ENCODE data around the gene WASF2. TPM values are rescaled to one million over a fixed set of nuclear protein-coding genes. Genes with fewer than 3 reads are reported as not detected.

The WASF2 gene
- total RNA-seq, 1 experiment from 2014 or later, result 20.7 TPM

GRCh38 chr1:27358038-27358927 lies 131.7 kb downstream of the WASF2 start:
- no peaks in the 10 kb centered on the region for H3K27me3 ChIP-seq (ENCODE audit: low read length)
- ChIA-PET CTCF (interaction anchor here (0.6 to 1.5 kb wide), 2 partner anchors 8 to 315 kb away, joined by 4 to 5 read pairs; partner anchors contain the start of gene MAP3K6), POLR2A (ENCODE audit: unreplicated experiment) (no interaction called here)
- H3F3A ChIP-seq (ENCODE audit: low read length, unreplicated experiment), result no peaks in the 10 kb centered on the region
- H3K9ac ChIP-seq (ENCODE audit: low read length), result no peak overlapping the region
- intact Hi-C loops (cut with micrococcal nuclease), result no loop called here
- peaks cover 12% of the 10 kb centered on the region for H3K36me3 ChIP-seq (ENCODE audit: low read depth, low read length)
- H3K27ac ChIP-seq (ENCODE audit: low read length), result no peak overlapping the region
- H3K79me2 ChIP-seq (ENCODE audit: low read length), result no peaks in the 10 kb centered on the region
- H4K20me1 ChIP-seq (ENCODE audit: low read length), result no peaks in the 10 kb centered on the region
- H3K4me2 ChIP-seq (ENCODE audit: low read length), result no peak overlapping the region
- no peak overlapping the region for H2AFZ ChIP-seq (ENCODE audit: low read length)
- TF ChIP-seq EZH2phosphoT487 (IDR thresholded peaks at IDR 0.05; ENCODE audit: borderline replicate concordance, low read length), result no peak
- no peak for TF ChIP-seq CTCF (conservative IDR thresholded peaks at IDR 0.05; ENCODE audit: low read depth, low read length)
- TF ChIP-seq EZH2 (IDR thresholded peaks at IDR 0.05; ENCODE audit: low read length, unreplicated experiment), result no peak
- DNase-seq (no peak), ATAC-seq (no peak)
- H3K9me3 ChIP-seq (ENCODE audit: low read length), result no peaks in the 10 kb centered on the region
- H3K4me3 ChIP-seq (ENCODE audit: low read length), result no peak overlapping the region
- H3K4me1 ChIP-seq (ENCODE audit: insufficient read depth, low read length), result no peaks in the 10 kb centered on the region
- no TSS peak for BruUV-seq (replicated peaks)
- H3K9me2 ChIP-seq (replicated peaks; ENCODE audit: low read length), result no peaks in the 10 kb centered on the region

DNA sequence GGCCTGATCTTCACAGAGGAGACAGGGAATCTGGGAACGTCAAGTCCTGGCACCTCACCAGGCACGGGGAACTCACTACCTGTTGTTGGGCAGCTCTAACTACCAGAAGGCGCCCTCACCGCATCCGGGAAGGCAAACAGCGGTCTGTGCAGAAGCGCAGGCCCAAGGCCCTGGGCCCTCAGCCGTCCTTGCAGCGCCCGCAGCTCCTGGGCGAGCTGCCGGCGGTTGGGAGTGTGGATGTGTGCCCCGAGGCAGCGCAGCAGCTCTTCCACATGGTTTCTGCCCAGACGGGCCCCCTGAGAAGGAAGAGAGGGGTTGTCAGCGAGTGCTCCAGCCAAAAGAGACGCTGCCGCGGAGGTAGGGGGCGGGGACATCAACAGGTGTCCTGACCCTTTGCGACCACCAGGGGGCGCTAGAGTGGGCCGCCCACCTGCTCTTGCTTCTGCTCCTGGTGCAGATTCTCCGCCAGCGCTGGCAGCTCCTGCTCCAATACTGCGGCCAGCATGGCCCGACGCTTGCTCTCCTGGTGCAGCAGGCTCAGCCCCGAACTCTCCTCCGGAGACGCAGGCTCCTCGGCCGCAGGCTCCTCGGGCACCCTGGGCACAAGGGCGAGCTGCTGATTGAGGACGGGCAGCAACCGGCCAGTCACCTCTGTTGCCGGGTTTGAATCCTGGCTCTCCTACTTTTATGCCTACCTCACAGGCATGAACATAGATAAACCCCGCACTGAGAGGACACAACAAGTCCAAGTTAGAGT lies 132.5 kb downstream of the WASF2 start:
- TF ChIP-seq EZH2phosphoT487 (IDR thresholded peaks at IDR 0.05; ENCODE audit: borderline replicate concordance, low read length) (no peak), CTCF (conservative IDR thresholded peaks at IDR 0.05; ENCODE audit: low read depth, low read length) (peak; percentile 88), EZH2 (IDR thresholded peaks at IDR 0.05; ENCODE audit: low read length, unreplicated experiment) (no peak)
- H3K9me2 ChIP-seq (replicated peaks; ENCODE audit: low read length), result no peaks in the 10 kb centered on the region
- H3F3A ChIP-seq (ENCODE audit: low read length, unreplicated experiment), result no peaks in the 10 kb centered on the region
- H3K9ac ChIP-seq (ENCODE audit: low read length), result no peak overlapping the region
- CTCF ChIA-PET, result interaction anchor here (0.6 to 1.5 kb wide), 2 partner anchors 9 to 314 kb away, joined by 4 to 5 read pairs; partner anchors contain the start of gene MAP3K6
- BruUV-seq (replicated peaks), result TSS peak; percentile 10
- H3K4me1 ChIP-seq (ENCODE audit: insufficient read depth, low read length), result no peaks in the 10 kb centered on the region
- H3K4me2 ChIP-seq (ENCODE audit: low read length), result no peak overlapping the region
- no peaks in the 10 kb centered on the region for H3K79me2 ChIP-seq (ENCODE audit: low read length)
- peaks cover 12% of the 10 kb centered on the region for H3K36me3 ChIP-seq (ENCODE audit: low read depth, low read length)
- H3K4me3 ChIP-seq (ENCODE audit: low read length), result no peak overlapping the region
- H3K9me3 ChIP-seq (ENCODE audit: low read length), result no peaks in the 10 kb centered on the region
- DNase-seq (peak; percentile 44), ATAC-seq (peak; percentile 75)
- no peak overlapping the region for H3K27ac ChIP-seq (ENCODE audit: low read length)
- intact Hi-C loops (cut with micrococcal nuclease), result no loop called here
- POLR2A ChIA-PET (ENCODE audit: unreplicated experiment), result no interaction called here
- no peaks in the 10 kb centered on the region for H3K27me3 ChIP-seq (ENCODE audit: low read length)
- H2AFZ ChIP-seq (ENCODE audit: low read length), result no peak overlapping the region
- no peaks in the 10 kb centered on the region for H4K20me1 ChIP-seq (ENCODE audit: low read length)

All from PC-3 (cell line).